Fibroblast of skin of scalp (primary cell): ENCODE data around the gene NFIA.
"Not testable (repeated sequence)": the region's sequence is repeated elsewhere in the genome, so short reads cannot be mapped to it uniquely, and the experiment has no call there.

Experiments
- DNase-seq: peaks from one replicate; pipeline ENCODE4 v3.0.0-alpha.2; 2013

NFIA gene

GRCh38 chr1:61061601-61062000 is 20.8 kb upstream of the NFIA start:
- DNase-seq: not testable (repeated sequence)

- DNase-seq: no peak
Observed at GRCh38 chr1:61064673-61065072, 17.7 kb upstream of the NFIA start.

- DNase-seq: no peak
Observed at GRCh38 chr1:61067446-61068019, 14.8 kb upstream of the NFIA start.

GRCh38 chr1:61070054-61070453 is 12.3 kb upstream of the NFIA start:
- no peak for DNase-seq

GRCh38 chr1:61071205-61072130 is 10.9 kb upstream of the NFIA start:
- no peak for DNase-seq

- no peak for DNase-seq
Observed at GRCh38 chr1:61073871-61074270, 8.5 kb upstream of the NFIA start.

GRCh38 chr1:61075833-61076232 is 6.5 kb upstream of the NFIA start:
- not testable (repeated sequence) for DNase-seq

GRCh38 chr1:61076728-61077675 is 5.4 kb upstream of the NFIA start:
- peak; percentile 83 for DNase-seq

GRCh38 chr1:61077676-61078541 is 4.5 kb upstream of the NFIA start:
- DNase-seq: peak; percentile 100

GRCh38 chr1:61078618-61079295 is 3.6 kb upstream of the NFIA start:
- no peak for DNase-seq

- DNase-seq: no peak
Observed at GRCh38 chr1:61079296-61079897, 3.0 kb upstream of the NFIA start.

- peak; percentile 83 for DNase-seq
Observed at GRCh38 chr1:61079898-61080336, 2.4 kb upstream of the NFIA start.

- no peak for DNase-seq
Observed at GRCh38 chr1:61080413-61081143, 1.8 kb upstream of the NFIA start.

- DNase-seq: no peak
Observed at GRCh38 chr1:61081144-61081685, 1.1 kb upstream of the NFIA start.

- DNase-seq: peak; percentile 42
Observed at GRCh38 chr1:61081686-61082310, 563 bp upstream of the NFIA start.

- peak; percentile 38 for DNase-seq
Observed at GRCh38 chr1:61083013-61083806, 849 bp downstream of the NFIA start.

- no peak for DNase-seq
Observed at GRCh38 chr1:61083807-61084440, 1.6 kb downstream of the NFIA start.

GRCh38 chr1:61084491-61085031 is 2.2 kb downstream of the NFIA start:
- no peak for DNase-seq
